Measurements from ENCODE around the gene PAEP. TPM values are rescaled to one million over a fixed set of nuclear protein-coding genes. Genes with fewer than 3 reads are reported as not detected.

Gene PAEP
- total and polyA plus RNA-seq, 8 donors = not detected

- WGBS, 2 donors = 32 to 36% methylated on average over 9 of the region's 9 CpGs
- FAIRE-seq = no peak
Measured at GRCh38 chr9:135567311-135567710, 5.8 kb downstream of the PAEP start.

DNA sequence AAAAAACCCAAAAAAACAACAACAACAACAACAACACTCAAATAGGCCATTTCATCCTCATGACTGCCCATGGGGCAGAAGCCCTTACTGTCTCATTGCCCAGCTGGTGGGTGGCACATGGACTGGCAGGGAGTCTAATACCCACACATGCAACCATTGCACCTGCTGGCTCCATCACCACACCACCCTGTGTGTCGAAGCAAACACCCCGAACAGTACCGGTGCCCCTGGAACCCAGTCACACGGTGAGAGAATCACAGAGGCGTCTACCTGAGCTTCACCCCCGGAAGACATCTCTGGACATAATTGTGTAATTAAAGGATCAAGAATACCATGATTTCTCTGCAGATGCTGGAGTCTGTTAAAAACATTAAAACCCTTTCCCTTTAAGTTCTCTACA is 6.5 kb downstream of the PAEP start:
- no peak for TF ChIP-seq CTCF (IDR thresholded peaks at IDR 0.05)
- Histone ChIP-seq H3K9me3 (no peaks in the 10 kb centered on the region), H3K4me1 (no peaks in the 10 kb centered on the region), H3K27ac (no peak overlapping the region), H3K4me3 (no peak overlapping the region), H3K27me3 (no peaks in the 10 kb centered on the region), H3K36me3 (no peaks in the 10 kb centered on the region)
- intact Hi-C loops (cut with DNase I) = no loop called here
- WGBS, 2 donors = 71 to 86% methylated on average over 6 of the region's 6 CpGs
- DNase-seq = no peak
- no peak for FAIRE-seq
- ATAC-seq = no peak

More at GRCh38 chr9:135567311-135567710, 5.8 kb downstream of the PAEP start:
- H3K36me3 ChIP-seq = no peaks in the 10 kb centered on the region
- H3K4me1 ChIP-seq = no peaks in the 10 kb centered on the region
- H3K27ac ChIP-seq = no peak overlapping the region
- no peak for TF ChIP-seq CTCF (IDR thresholded peaks at IDR 0.05)
- H3K4me3 ChIP-seq = no peak overlapping the region
- no peak for ATAC-seq
- no peaks in the 10 kb centered on the region for H3K9me3 ChIP-seq
- DNase-seq = no peak
- no peaks in the 10 kb centered on the region for H3K27me3 ChIP-seq
- intact Hi-C loops (cut with DNase I) = no loop called here

DNA sequence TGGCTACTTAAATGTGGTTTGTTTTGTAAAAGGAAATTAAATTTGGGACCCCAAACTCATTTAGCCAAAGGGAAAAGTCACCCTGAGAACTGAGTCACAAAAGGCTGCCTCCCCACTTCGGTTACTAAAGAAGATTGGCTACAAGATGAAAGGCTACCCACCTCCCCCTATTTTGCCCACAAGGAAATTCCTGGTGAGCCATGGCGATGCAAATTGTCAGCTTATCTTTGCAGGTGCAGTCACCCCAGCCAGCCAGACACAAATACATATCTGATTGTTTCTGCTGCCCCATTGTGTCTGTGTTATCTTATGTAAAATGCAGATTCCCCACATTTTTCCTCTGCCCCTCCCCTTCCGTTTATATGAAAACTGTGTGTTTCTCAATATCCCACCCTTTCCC is 8.9 kb downstream of the PAEP start:
- FAIRE-seq = no peak

GRCh38 chr9:135572233-135572632 is 10.7 kb downstream of the PAEP start:
- no peaks in the 10 kb centered on the region for H3K27me3 ChIP-seq
- no peak overlapping the region for H3K27ac ChIP-seq
- no peak for FAIRE-seq
- H3K4me3 ChIP-seq = no peak overlapping the region
- WGBS, 2 donors = 63 to 66% methylated on average over 2 of the region's 2 CpGs
- DNase-seq = no peak
- no peak for ATAC-seq
- no peaks in the 10 kb centered on the region for H3K36me3 ChIP-seq
- intact Hi-C loops (cut with DNase I) = no loop called here
- no peak for TF ChIP-seq CTCF (IDR thresholded peaks at IDR 0.05)
- H3K9me3 ChIP-seq = no peaks in the 10 kb centered on the region
- no peaks in the 10 kb centered on the region for H3K4me1 ChIP-seq

More for the DNA sequence above, 8.9 kb downstream of the PAEP start:
- TF ChIP-seq CTCF (IDR thresholded peaks at IDR 0.05) = no peak
- Histone ChIP-seq H3K4me3 (no peak overlapping the region), H3K9me3 (no peaks in the 10 kb centered on the region), H3K36me3 (no peaks in the 10 kb centered on the region), H3K27me3 (no peaks in the 10 kb centered on the region), H3K4me1 (no peaks in the 10 kb centered on the region), H3K27ac (no peak overlapping the region)
- 15 to 16% methylated on average over 3 of the region's 3 CpGs for WGBS, 2 donors
- no peak for ATAC-seq
- intact Hi-C loops (cut with DNase I) = no loop called here
- no peak for DNase-seq

GRCh38 chr9:135573124-135573523 is 11.6 kb downstream of the PAEP start:
- TF ChIP-seq CTCF (IDR thresholded peaks at IDR 0.05) = no peak
- FAIRE-seq (no peak), ATAC-seq (no peak), DNase-seq (no peak)
- H3K4me1 ChIP-seq = no peaks in the 10 kb centered on the region
- H3K4me3 ChIP-seq = no peak overlapping the region
- intact Hi-C loops (cut with DNase I) = no loop called here
- no peak overlapping the region for H3K27ac ChIP-seq
- no peaks in the 10 kb centered on the region for H3K36me3 ChIP-seq
- 37 to 58% methylated on average over 1 of the region's 1 CpG for WGBS, 2 donors
- no peaks in the 10 kb centered on the region for H3K9me3 ChIP-seq
- no peaks in the 10 kb centered on the region for H3K27me3 ChIP-seq
